Measurements from ENCODE around the gene MNT. TPM values are rescaled to one million over a fixed set of nuclear protein-coding genes. Genes with fewer than 3 reads are reported as not detected.

Gene MNT
- total RNA-seq, 1 donor from 2014 or later: 16.2 TPM

- Mint-ChIP-seq H3K4me3 (ENCODE audit: unreplicated experiment) (no peak overlapping the region), H3K27ac (ENCODE audit: unreplicated experiment) (no peak overlapping the region), H3K27me3 (ENCODE audit: unreplicated experiment) (peaks cover 10% of the 10 kb centered on the region)
These were observed 23.2 kb downstream of the MNT start for GRCh38 chr17:2377659-2378058.

GRCh38 chr17:2376107-2376506 is 24.8 kb downstream of the MNT start:
- Mint-ChIP-seq H3K36me3 (ENCODE audit: low read depth, unreplicated experiment) (peaks cover 25% of the 10 kb centered on the region), H3K27ac (ENCODE audit: unreplicated experiment) (no peak overlapping the region), H3K4me3 (ENCODE audit: unreplicated experiment) (no peak overlapping the region), H3K27me3 (ENCODE audit: unreplicated experiment) (peaks cover 11% of the 10 kb centered on the region), H3K4me1 (ENCODE audit: unreplicated experiment) (peaks cover 6% of the 10 kb centered on the region), H3K9me3 (ENCODE audit: unreplicated experiment) (no peaks in the 10 kb centered on the region)
- no peak for DNase-seq (ENCODE audit: low spot score)
- no peak for TF ChIP-seq CTCF (IDR thresholded peaks at IDR 0.05; ENCODE audit: unreplicated experiment)

More at GRCh38 chr17:2377659-2378058, 23.2 kb downstream of the MNT start:
- Mint-ChIP-seq H3K4me1 (ENCODE audit: unreplicated experiment) (peaks cover 6% of the 10 kb centered on the region), H3K36me3 (ENCODE audit: low read depth, unreplicated experiment) (peaks cover 25% of the 10 kb centered on the region), H3K9me3 (ENCODE audit: unreplicated experiment) (no peaks in the 10 kb centered on the region)
- TF ChIP-seq CTCF (IDR thresholded peaks at IDR 0.05; ENCODE audit: unreplicated experiment): no peak
- DNase-seq (ENCODE audit: low spot score): no peak

GRCh38 chr17:2375406-2375805 is 25.5 kb downstream of the MNT start:
- H3K9me3 Mint-ChIP-seq (ENCODE audit: unreplicated experiment): no peaks in the 10 kb centered on the region
- peaks cover 6% of the 10 kb centered on the region for H3K4me1 Mint-ChIP-seq (ENCODE audit: unreplicated experiment)
- no peak overlapping the region for H3K27ac Mint-ChIP-seq (ENCODE audit: unreplicated experiment)
- H3K4me3 Mint-ChIP-seq (ENCODE audit: unreplicated experiment): no peak overlapping the region
- peaks cover 12% of the 10 kb centered on the region for H3K27me3 Mint-ChIP-seq (ENCODE audit: unreplicated experiment)
- H3K36me3 Mint-ChIP-seq (ENCODE audit: low read depth, unreplicated experiment): peaks cover 25% of the 10 kb centered on the region
- no peak for TF ChIP-seq CTCF (IDR thresholded peaks at IDR 0.05; ENCODE audit: unreplicated experiment)
- DNase-seq (ENCODE audit: low spot score): no peak

- Mint-ChIP-seq H3K27me3 (ENCODE audit: unreplicated experiment) (peaks cover 14% of the 10 kb centered on the region), H3K27ac (ENCODE audit: unreplicated experiment) (no peak overlapping the region), H3K36me3 (ENCODE audit: low read depth, unreplicated experiment) (peaks cover 25% of the 10 kb centered on the region), H3K9me3 (ENCODE audit: unreplicated experiment) (no peaks in the 10 kb centered on the region), H3K4me1 (ENCODE audit: unreplicated experiment) (peaks cover 11% of the 10 kb centered on the region), H3K4me3 (ENCODE audit: unreplicated experiment) (no peak overlapping the region)
- no peak for TF ChIP-seq CTCF (IDR thresholded peaks at IDR 0.05; ENCODE audit: unreplicated experiment)
- DNase-seq (ENCODE audit: low spot score): no peak
These were observed 26.1 kb downstream of the MNT start for GRCh38 chr17:2374549-2375285.

GRCh38 chr17:2373179-2373578 is 27.7 kb downstream of the MNT start:
- H3K4me3 Mint-ChIP-seq (ENCODE audit: unreplicated experiment): no peak overlapping the region
- peaks cover 15% of the 10 kb centered on the region for H3K36me3 Mint-ChIP-seq (ENCODE audit: low read depth, unreplicated experiment)
- H3K9me3 Mint-ChIP-seq (ENCODE audit: unreplicated experiment): no peaks in the 10 kb centered on the region
- no peak overlapping the region for H3K27ac Mint-ChIP-seq (ENCODE audit: unreplicated experiment)
- no peak for DNase-seq (ENCODE audit: low spot score)
- TF ChIP-seq CTCF (IDR thresholded peaks at IDR 0.05; ENCODE audit: unreplicated experiment): no peak
- H3K4me1 Mint-ChIP-seq (ENCODE audit: unreplicated experiment): peaks cover 18% of the 10 kb centered on the region
- peaks cover 14% of the 10 kb centered on the region for H3K27me3 Mint-ChIP-seq (ENCODE audit: unreplicated experiment)

Data from endothelial cell (in vitro differentiated cells).